HAP-1 (cell line): Measurements from ENCODE around the gene DGKI.

Experiments
- DNase-seq, 2 experiments: peaks; one replicate each; pipeline ENCODE4 v3.0.0-alpha.2; 2016 to 2020; ENCODE audit warnings: low spot score in 2 of 2
- H3K27me3 ChIP-seq: fragments of 250-450 bp; sonication (Bioruptor Pico); 2 replicates; pipeline ENCODE4 v1.5.1; 2020; ENCODE audit warnings: low read depth, mild to moderate bottlenecking, moderate library complexity
- H3K36me3 ChIP-seq: fragments of 250-450 bp; sonication (Bioruptor Pico); replicated peaks from 2 replicates; pipeline ENCODE4 v1.5.1; 2020; ENCODE audit warnings: mild to moderate bottlenecking
- H3K4me1 ChIP-seq: fragments of 250-450 bp; sonication (Bioruptor Pico); 2 replicates; pipeline ENCODE4 v1.5.1; 2020; ENCODE audit warnings: mild to moderate bottlenecking
- H3K4me3 ChIP-seq: fragments of 250-450 bp; sonication (Bioruptor Pico); 2 replicates; pipeline ENCODE4 v1.5.1; 2020; ENCODE audit warnings: mild to moderate bottlenecking, moderate library complexity
- H3K9me3 ChIP-seq: fragments of 250-450 bp; sonication (Bioruptor Pico); 2 replicates; pipeline ENCODE4 v1.5.1; 2020; ENCODE audit warnings: mild to moderate bottlenecking, moderate library complexity
- in situ Hi-C: fragments of 300-500 bp; cut with MboI; formaldehyde crosslinking; loops from 3 replicates; pipeline ENCODE4 v1.14.3; 2020; ENCODE audit warnings: low sequenced_read_pairs, inconsistent platforms, mixed read lengths

The DGKI gene

GRCh38 chr7:137771679-137772078 lies 75.1 kb downstream of the DGKI start:
- Histone ChIP-seq H3K4me1 (no peaks in the 10 kb centered on the region), H3K9me3 (no peaks in the 10 kb centered on the region), H3K36me3 (no peaks in the 10 kb centered on the region), H3K4me3 (no peak overlapping the region), H3K27me3 (peaks cover 8% of the 10 kb centered on the region)
- DNase-seq, result no peak
- in situ Hi-C loops, result no loop called here

GRCh38 chr7:137771273-137771672 lies 75.5 kb downstream of the DGKI start:
- in situ Hi-C loops, result no loop called here
- Histone ChIP-seq H3K4me3 (no peak overlapping the region), H3K9me3 (no peaks in the 10 kb centered on the region), H3K27me3 (peaks cover 8% of the 10 kb centered on the region), H3K36me3 (no peaks in the 10 kb centered on the region), H3K4me1 (no peaks in the 10 kb centered on the region)
- DNase-seq, result no peak

- no peak overlapping the region for H3K4me3 ChIP-seq
- H3K4me1 ChIP-seq, result no peaks in the 10 kb centered on the region
- H3K9me3 ChIP-seq, result no peaks in the 10 kb centered on the region; the same call in 1 of the 2 replicates
- DNase-seq, result no peak
- peaks cover 3% of the 10 kb centered on the region for H3K27me3 ChIP-seq
- in situ Hi-C loops, result no loop called here
- H3K36me3 ChIP-seq, result no peaks in the 10 kb centered on the region
Observed at GRCh38 chr7:137768366-137768765, 78.4 kb downstream of the DGKI start.

- no peak for DNase-seq
- no peaks in the 10 kb centered on the region for H3K36me3 ChIP-seq
- no peak overlapping the region for H3K4me3 ChIP-seq
- in situ Hi-C loops, result no loop called here
- H3K9me3 ChIP-seq, result no peaks in the 10 kb centered on the region; the same call in 1 of the 2 replicates
- no peaks in the 10 kb centered on the region for H3K4me1 ChIP-seq
- peaks cover 3% of the 10 kb centered on the region; the same call in 1 of the 2 replicates for H3K27me3 ChIP-seq
Observed at GRCh38 chr7:137762334-137762733, 84.4 kb downstream of the DGKI start.

- Histone ChIP-seq H3K36me3 (no peaks in the 10 kb centered on the region), H3K9me3 (no peaks in the 10 kb centered on the region; the same call in 1 of the 2 replicates), H3K4me3 (no peak overlapping the region), H3K4me1 (peaks cover 11% of the 10 kb centered on the region), H3K27me3 (peaks cover 3% of the 10 kb centered on the region; the same call in 1 of the 2 replicates)
- peak; percentile 27 to 57 for DNase-seq
- in situ Hi-C loops, result no loop called here
Observed at GRCh38 chr7:137760111-137760510, 86.7 kb downstream of the DGKI start.

GRCh38 chr7:137757146-137757925 lies 89.4 kb downstream of the DGKI start:
- H3K36me3 ChIP-seq, result no peaks in the 10 kb centered on the region
- H3K9me3 ChIP-seq, result no peaks in the 10 kb centered on the region
- no peak overlapping the region for H3K4me3 ChIP-seq
- H3K4me1 ChIP-seq, result peaks cover 11% of the 10 kb centered on the region
- no peak for DNase-seq
- in situ Hi-C loops, result no loop called here
- peaks cover 5% of the 10 kb centered on the region; the same call in 1 of the 2 replicates for H3K27me3 ChIP-seq

- H3K9me3 ChIP-seq, result no peaks in the 10 kb centered on the region
- peaks cover 5% of the 10 kb centered on the region; the same call in 1 of the 2 replicates for H3K27me3 ChIP-seq
- peaks cover 11% of the 10 kb centered on the region for H3K4me1 ChIP-seq
- H3K36me3 ChIP-seq, result no peaks in the 10 kb centered on the region
- DNase-seq, result peak; percentile 54 to 84
- no peak overlapping the region for H3K4me3 ChIP-seq
- in situ Hi-C loops, result no loop called here
Observed at GRCh38 chr7:137755846-137756651, 90.7 kb downstream of the DGKI start.

GRCh38 chr7:137755427-137755826 lies 91.3 kb downstream of the DGKI start:
- in situ Hi-C loops, result no loop called here

GRCh38 chr7:137753948-137754851 lies 92.6 kb downstream of the DGKI start:
- Histone ChIP-seq H3K4me1 (peaks cover 11% of the 10 kb centered on the region), H3K4me3 (no peak overlapping the region), H3K9me3 (no peaks in the 10 kb centered on the region), H3K36me3 (no peaks in the 10 kb centered on the region), H3K27me3 (peaks cover 2% of the 10 kb centered on the region; the same call in 1 of the 2 replicates)
- in situ Hi-C loops, result no loop called here
- no peak for DNase-seq

More at GRCh38 chr7:137755427-137755826, 91.3 kb downstream of the DGKI start:
- H3K4me3 ChIP-seq, result no peak overlapping the region
- no peak for DNase-seq
- H3K27me3 ChIP-seq, result peaks cover 2% of the 10 kb centered on the region; the same call in 1 of the 2 replicates
- H3K36me3 ChIP-seq, result no peaks in the 10 kb centered on the region
- no peaks in the 10 kb centered on the region for H3K9me3 ChIP-seq
- peaks cover 11% of the 10 kb centered on the region for H3K4me1 ChIP-seq

- no peaks in the 10 kb centered on the region for H3K9me3 ChIP-seq
- peaks cover 11% of the 10 kb centered on the region for H3K4me1 ChIP-seq
- no peak for DNase-seq
- peaks cover 2% of the 10 kb centered on the region; the same call in 1 of the 2 replicates for H3K27me3 ChIP-seq
- no peaks in the 10 kb centered on the region for H3K36me3 ChIP-seq
- H3K4me3 ChIP-seq, result no peak overlapping the region
- in situ Hi-C loops, result no loop called here
Observed at GRCh38 chr7:137753575-137753947, 93.2 kb downstream of the DGKI start.

- H3K4me3 ChIP-seq, result no peak overlapping the region
- no peaks in the 10 kb centered on the region for H3K36me3 ChIP-seq
- DNase-seq, result no peak
- H3K9me3 ChIP-seq, result no peaks in the 10 kb centered on the region
- H3K4me1 ChIP-seq, result peaks cover 11% of the 10 kb centered on the region
- peaks cover 2% of the 10 kb centered on the region; the same call in 1 of the 2 replicates for H3K27me3 ChIP-seq
- in situ Hi-C loops, result no loop called here
Observed at GRCh38 chr7:137753067-137753466, 93.7 kb downstream of the DGKI start.

GRCh38 chr7:137751361-137752009 lies 95.3 kb downstream of the DGKI start:
- in situ Hi-C loops, result no loop called here
- no peaks in the 10 kb centered on the region for H3K36me3 ChIP-seq
- DNase-seq, result no peak
- H3K4me3 ChIP-seq, result no peak overlapping the region
- H3K27me3 ChIP-seq, result 0 out of 2 replicates have a peak, but pooled peaks cover 2% of the 10 kb centered on the region
- no peaks in the 10 kb centered on the region for H3K9me3 ChIP-seq
- peaks cover 17% of the 10 kb centered on the region for H3K4me1 ChIP-seq
